NCI-H2107 treated with DMSO at 0.1 percent for 48 hours (cell line): ENCODE data around the gene AOPEP.

ENCODE experiments used
- DNase-seq: peaks from one replicate; lab custom pipeline; 2025; ENCODE audit not compliant: unreplicated experiment; lab: John Stamatoyannopoulos, UW

Gene AOPEP

GRCh38 chr9:95127249-95128176 is 401.0 kb downstream of the AOPEP start:
- DNase-seq = peak; percentile 46

- DNase-seq = no peak
These were observed 401.7 kb downstream of the AOPEP start for GRCh38 chr9:95128177-95128524.

GRCh38 chr9:95129476-95130291 is 403.2 kb downstream of the AOPEP start:
- no peak for DNase-seq

- no peak for DNase-seq
These were observed 404.0 kb downstream of the AOPEP start for GRCh38 chr9:95130484-95130883.

- peak; percentile 62 for DNase-seq
These were observed 404.8 kb downstream of the AOPEP start for GRCh38 chr9:95131023-95131943.

- DNase-seq = peak; percentile 71
These were observed 406.1 kb downstream of the AOPEP start for GRCh38 chr9:95132366-95133324.

- DNase-seq = no peak
These were observed 406.8 kb downstream of the AOPEP start for GRCh38 chr9:95133325-95133705.

- DNase-seq = no peak
These were observed 408.0 kb downstream of the AOPEP start for GRCh38 chr9:95134457-95134881.

- no peak for DNase-seq
These were observed 409.3 kb downstream of the AOPEP start for GRCh38 chr9:95135756-95136155.
